HEK293 (cell line): ENCODE results near the gene CRTC3.

Source experiments
- CTCF ChIA-PET: fragments of 350-600 bp; formaldehyde crosslinking; extraction: SDS; loops from one replicate; lab custom pipeline; 2021; ENCODE audit warnings: antibody characterized with exemption; lab: Yijun Ruan, JAX
- POLR2A ChIA-PET: fragments of 300-600 bp; formaldehyde crosslinking; extraction: SDS; loops from one replicate; lab custom pipeline; 2020; ENCODE audit warnings: antibody characterized with exemption, inconsistent platforms; lab: Yijun Ruan, JAX
- H3K27ac ChIP-seq: fragments of 200-500 bp; sonication (Bioruptor generic); 2 replicates; pipeline ENCODE4 v1.5.1; 2014; ENCODE audit warnings: low read depth, low read length, control low read depth, inconsistent platforms; ENCODE audit errors: extremely low read depth
- H3K36me3 ChIP-seq, 2 experiments: fragments of 200-500 bp in 1 of 2; sonication (Bioruptor generic) in 1 of 2; 1 replicate in 1 of 2; 2 replicates in 1 of 2; pipeline ENCODE4 v1.5.1; 2014 to 2017; ENCODE audit warnings: inconsistent platforms in 2 of 2, low read length in 2 of 2; ENCODE audit not compliant: control insufficient read depth in 2 of 2, insufficient read depth in 1 of 2
- H3K4me1 ChIP-seq: fragments of 200-500 bp; sonication (Bioruptor generic); 2 replicates; pipeline ENCODE4 v1.5.1; 2014; ENCODE audit warnings: mild to moderate bottlenecking, low read length, inconsistent platforms; ENCODE audit not compliant: control insufficient read depth, insufficient read depth
- H3K4me3 ChIP-seq: 2 replicates; pipeline ENCODE4 v1.5.1; 2011; ENCODE audit warnings: low read depth, mild to moderate bottlenecking, control low read depth, low read length, moderate library complexity
- H3K9me3 ChIP-seq: fragments of 200-500 bp; sonication (Bioruptor generic); 2 replicates; pipeline ENCODE4 v1.5.1; 2014; ENCODE audit warnings: low read depth, low read length, inconsistent platforms; ENCODE audit not compliant: control insufficient read depth, insufficient read depth
- EGR2 ChIP-seq: fragments of 450-650 bp; formaldehyde crosslinking; IDR thresholded peaks from 2 replicates; pipeline ENCODE4 v1.5.1; 2016; ENCODE audit warnings: low read depth, missing biosample characterization, missing genetic modification characterization
- IKZF3 ChIP-seq: fragments of 450-650 bp; IDR thresholded peaks from 2 replicates; pipeline ENCODE4 v1.5.0; 2018; ENCODE audit warnings: missing biosample characterization, mild to moderate bottlenecking, missing genetic modification characterization, moderate library complexity
- KLF16 ChIP-seq: fragments of 450-650 bp; formaldehyde crosslinking; IDR thresholded peaks from 2 replicates; pipeline ENCODE4 v1.5.1; 2017; ENCODE audit warnings: missing biosample characterization, missing genetic modification characterization
- KLF17 ChIP-seq: fragments of 450-650 bp; formaldehyde crosslinking; IDR thresholded peaks from 2 replicates; pipeline ENCODE4 v1.5.1; 2016; ENCODE audit warnings: missing biosample characterization, missing genetic modification characterization
- KLF8 ChIP-seq: fragments of 450-650 bp; formaldehyde crosslinking; IDR thresholded peaks from 2 replicates; pipeline ENCODE4 v1.5.1; 2016; ENCODE audit warnings: missing biosample characterization, missing genetic modification characterization
- PRDM1 ChIP-seq: fragments of 450-650 bp; formaldehyde crosslinking; IDR thresholded peaks from 2 replicates; pipeline ENCODE4; 2016; ENCODE audit warnings: missing biosample characterization, missing genetic modification characterization
- RBAK ChIP-seq: fragments of 450-650 bp; formaldehyde crosslinking; IDR thresholded peaks from 2 replicates; pipeline ENCODE4 v1.5.1; 2016; ENCODE audit warnings: missing biosample characterization, missing genetic modification characterization
- SP2 ChIP-seq: fragments of 450-650 bp; formaldehyde crosslinking; IDR thresholded peaks from 2 replicates; pipeline ENCODE4 v1.5.1; 2016; ENCODE audit warnings: missing biosample characterization, missing genetic modification characterization
- ZBTB20 ChIP-seq: fragments of 450-650 bp; formaldehyde crosslinking; IDR thresholded peaks from 2 replicates; pipeline ENCODE4 v1.5.1; 2016; ENCODE audit warnings: missing biosample characterization, missing genetic modification characterization
- ZBTB48 ChIP-seq: fragments of 450-650 bp; formaldehyde crosslinking; IDR thresholded peaks from 2 replicates; pipeline ENCODE4 v1.5.1; 2016; ENCODE audit warnings: missing biosample characterization, missing genetic modification characterization
- ZBTB8A ChIP-seq: fragments of 450-650 bp; formaldehyde crosslinking; IDR thresholded peaks from 2 replicates; pipeline ENCODE4 v1.5.1; 2016; ENCODE audit warnings: missing biosample characterization, missing genetic modification characterization
- ZEB2 ChIP-seq: fragments of 450-650 bp; formaldehyde crosslinking; IDR thresholded peaks from 2 replicates; pipeline ENCODE4 v1.5.1; 2016; ENCODE audit warnings: missing biosample characterization, missing genetic modification characterization
- ZFP37 ChIP-seq: fragments of 450-650 bp; formaldehyde crosslinking; IDR thresholded peaks from 2 replicates; pipeline ENCODE4 v1.5.1; 2016; ENCODE audit warnings: missing biosample characterization, missing genetic modification characterization
- ZIC2 ChIP-seq: fragments of 450-650 bp; formaldehyde crosslinking; IDR thresholded peaks from 2 replicates; pipeline ENCODE4 v1.5.1; 2016; ENCODE audit warnings: missing biosample characterization, missing genetic modification characterization
- ZNF10 ChIP-seq: fragments of 450-650 bp; formaldehyde crosslinking; IDR thresholded peaks from 2 replicates; pipeline ENCODE4 v1.5.1; 2017; ENCODE audit warnings: missing biosample characterization, missing genetic modification characterization
- ZNF146 ChIP-seq: fragments of 450-650 bp; formaldehyde crosslinking; IDR thresholded peaks from 2 replicates; pipeline ENCODE4 v1.5.1; 2016; ENCODE audit warnings: missing biosample characterization, missing genetic modification characterization
- ZNF175 ChIP-seq: fragments of 450-650 bp; formaldehyde crosslinking; IDR thresholded peaks from 2 replicates; pipeline ENCODE4 v1.5.1; 2016; ENCODE audit warnings: missing biosample characterization, missing genetic modification characterization
- ZNF2 ChIP-seq: fragments of 450-650 bp; formaldehyde crosslinking; IDR thresholded peaks from 2 replicates; pipeline ENCODE4 v1.5.1; 2016; ENCODE audit warnings: missing biosample characterization, missing genetic modification characterization
- ZNF366 ChIP-seq: fragments of 450-650 bp; formaldehyde crosslinking; conservative IDR thresholded peaks from 2 replicates; pipeline ENCODE4 v1.5.1; 2016; ENCODE audit warnings: missing biosample characterization, missing genetic modification characterization
- ZNF501 ChIP-seq: fragments of 450-650 bp; formaldehyde crosslinking; IDR thresholded peaks from 2 replicates; pipeline ENCODE4 v1.5.1; 2016; ENCODE audit warnings: missing biosample characterization, missing genetic modification characterization
- ZNF560 ChIP-seq: fragments of 450-650 bp; formaldehyde crosslinking; IDR thresholded peaks from 2 replicates; pipeline ENCODE4 v1.5.1; 2017; ENCODE audit warnings: missing biosample characterization, missing genetic modification characterization, borderline replicate concordance
- ZNF571 ChIP-seq: fragments of 450-650 bp; formaldehyde crosslinking; IDR thresholded peaks from 2 replicates; pipeline ENCODE4 v1.5.0; 2017; ENCODE audit warnings: missing biosample characterization, missing genetic modification characterization
- ZNF600 ChIP-seq: fragments of 450-650 bp; formaldehyde crosslinking; IDR thresholded peaks from 2 replicates; pipeline ENCODE4 v1.5.1; 2016; ENCODE audit warnings: missing biosample characterization, missing genetic modification characterization
- ZNF629 ChIP-seq: fragments of 450-650 bp; formaldehyde crosslinking; IDR thresholded peaks from 2 replicates; pipeline ENCODE4 v1.5.1; 2017; ENCODE audit warnings: missing biosample characterization, missing genetic modification characterization
- ZNF76 ChIP-seq: fragments of 450-650 bp; formaldehyde crosslinking; IDR thresholded peaks from 2 replicates; pipeline ENCODE4; 2016; ENCODE audit warnings: low read depth, missing biosample characterization, missing genetic modification characterization, borderline replicate concordance
- ZNF777 ChIP-seq: fragments of 450-650 bp; formaldehyde crosslinking; IDR thresholded peaks from 2 replicates; pipeline ENCODE4 v1.5.1; 2017; ENCODE audit warnings: missing biosample characterization, missing genetic modification characterization, borderline replicate concordance
- ZNF791 ChIP-seq: fragments of 450-650 bp; formaldehyde crosslinking; IDR thresholded peaks from 2 replicates; pipeline ENCODE4 v1.5.1; 2016; ENCODE audit warnings: missing biosample characterization, missing genetic modification characterization
- TF ChIP-seq, protein P1 (sequence below): fragments of 450-650 bp; formaldehyde crosslinking; IDR thresholded peaks from 2 replicates; pipeline ENCODE4 v1.5.1; 2016; ENCODE audit warnings: missing biosample characterization, missing genetic modification characterization
- TF ChIP-seq, protein P2 (sequence below): fragments of 450-650 bp; formaldehyde crosslinking; conservative IDR thresholded peaks from 2 replicates; pipeline ENCODE4 v1.5.1; 2016; ENCODE audit warnings: low read depth, missing biosample characterization, missing genetic modification characterization

Gene CRTC3

GRCh38 chr15:90530250-90531051, 728 bp downstream of the CRTC3 start:
- peaks cover 11% of the 10 kb centered on the region for H3K4me1 ChIP-seq
- peak overlapping the region; percentile 96 for H3K27ac ChIP-seq
- H3K36me3 ChIP-seq = no peaks in the 10 kb centered on the region
- POLR2A ChIA-PET = interaction anchor here (0.5 to 2.5 kb wide), 5 partner anchors 9 to 585 kb away, joined by 3 to 9 read pairs (median 4); partner anchors contain the start of genes IQGAP1 and UNC45A
- peak overlapping the region; percentile 81 for H3K4me3 ChIP-seq
- CTCF ChIA-PET = interaction anchor here (0.5 to 1.9 kb wide), 6 partner anchors 16 to 402 kb away, joined by 3 to 10 read pairs (median 4); partner anchors contain the start of gene HDDC3
- H3K9me3 ChIP-seq = no peaks in the 10 kb centered on the region
- TF ChIP-seq ZNF791 (no peak), ZIC2 (tag by site-specific recombination) (peak; percentile 11), ZNF10 (no peak), ZNF777 (tag by site-specific recombination) (no peak), ZNF629 (tag by site-specific recombination) (0 out of 2 replicates have a peak, but pooled peaks have one; percentile 8), ZBTB48 (no peak), ZNF366 (no peak), IKZF3 (tag by site-specific recombination) (no peak), PRDM1 (tag by site-specific recombination) (no peak), ZNF2 (tag by site-specific recombination) (peak; percentile 79; the same call in 1 of the 2 replicates), KLF16 (tag by site-specific recombination) (peak; percentile 36; the same call in 1 of the 2 replicates), RBAK (tag by site-specific recombination) (no peak), SP2 (tag by site-specific recombination) (peak; percentile 65), ZNF501 (tag by site-specific recombination) (no peak), ZEB2 (tag by site-specific recombination) (peak; percentile 38; the same call in 1 of the 2 replicates), ZNF146 (tag by site-specific recombination) (no peak), ZBTB20 (tag by site-specific recombination) (peak; percentile 93), ZNF175 (no peak), ZNF560 (tag by site-specific recombination) (no peak), ZFP37 (tag by site-specific recombination) (0 out of 2 replicates have a peak, but pooled peaks have one; percentile 61), ZNF76 (tag by site-specific recombination) (peak; percentile 17; the same call in 1 of the 2 replicates), ZNF600 (tag by site-specific recombination) (peak; percentile 75), KLF8 (tag by site-specific recombination) (peak; percentile 44), EGR2 (tag by site-specific recombination) (peak; percentile 68; the same call in 1 of the 2 replicates), KLF17 (0 out of 2 replicates have a peak, but pooled peaks have one; percentile 16), ZBTB8A (peak; percentile 47; the same call in 1 of the 2 replicates), ZNF571 (tag by site-specific recombination) (no peak)
- TF ChIP-seq, protein P1, sequence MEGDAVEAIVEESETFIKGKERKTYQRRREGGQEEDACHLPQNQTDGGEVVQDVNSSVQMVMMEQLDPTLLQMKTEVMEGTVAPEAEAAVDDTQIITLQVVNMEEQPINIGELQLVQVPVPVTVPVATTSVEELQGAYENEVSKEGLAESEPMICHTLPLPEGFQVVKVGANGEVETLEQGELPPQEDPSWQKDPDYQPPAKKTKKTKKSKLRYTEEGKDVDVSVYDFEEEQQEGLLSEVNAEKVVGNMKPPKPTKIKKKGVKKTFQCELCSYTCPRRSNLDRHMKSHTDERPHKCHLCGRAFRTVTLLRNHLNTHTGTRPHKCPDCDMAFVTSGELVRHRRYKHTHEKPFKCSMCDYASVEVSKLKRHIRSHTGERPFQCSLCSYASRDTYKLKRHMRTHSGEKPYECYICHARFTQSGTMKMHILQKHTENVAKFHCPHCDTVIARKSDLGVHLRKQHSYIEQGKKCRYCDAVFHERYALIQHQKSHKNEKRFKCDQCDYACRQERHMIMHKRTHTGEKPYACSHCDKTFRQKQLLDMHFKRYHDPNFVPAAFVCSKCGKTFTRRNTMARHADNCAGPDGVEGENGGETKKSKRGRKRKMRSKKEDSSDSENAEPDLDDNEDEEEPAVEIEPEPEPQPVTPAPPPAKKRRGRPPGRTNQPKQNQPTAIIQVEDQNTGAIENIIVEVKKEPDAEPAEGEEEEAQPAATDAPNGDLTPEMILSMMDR (tag by site-specific recombination) = no peak
- TF ChIP-seq, protein P2, sequence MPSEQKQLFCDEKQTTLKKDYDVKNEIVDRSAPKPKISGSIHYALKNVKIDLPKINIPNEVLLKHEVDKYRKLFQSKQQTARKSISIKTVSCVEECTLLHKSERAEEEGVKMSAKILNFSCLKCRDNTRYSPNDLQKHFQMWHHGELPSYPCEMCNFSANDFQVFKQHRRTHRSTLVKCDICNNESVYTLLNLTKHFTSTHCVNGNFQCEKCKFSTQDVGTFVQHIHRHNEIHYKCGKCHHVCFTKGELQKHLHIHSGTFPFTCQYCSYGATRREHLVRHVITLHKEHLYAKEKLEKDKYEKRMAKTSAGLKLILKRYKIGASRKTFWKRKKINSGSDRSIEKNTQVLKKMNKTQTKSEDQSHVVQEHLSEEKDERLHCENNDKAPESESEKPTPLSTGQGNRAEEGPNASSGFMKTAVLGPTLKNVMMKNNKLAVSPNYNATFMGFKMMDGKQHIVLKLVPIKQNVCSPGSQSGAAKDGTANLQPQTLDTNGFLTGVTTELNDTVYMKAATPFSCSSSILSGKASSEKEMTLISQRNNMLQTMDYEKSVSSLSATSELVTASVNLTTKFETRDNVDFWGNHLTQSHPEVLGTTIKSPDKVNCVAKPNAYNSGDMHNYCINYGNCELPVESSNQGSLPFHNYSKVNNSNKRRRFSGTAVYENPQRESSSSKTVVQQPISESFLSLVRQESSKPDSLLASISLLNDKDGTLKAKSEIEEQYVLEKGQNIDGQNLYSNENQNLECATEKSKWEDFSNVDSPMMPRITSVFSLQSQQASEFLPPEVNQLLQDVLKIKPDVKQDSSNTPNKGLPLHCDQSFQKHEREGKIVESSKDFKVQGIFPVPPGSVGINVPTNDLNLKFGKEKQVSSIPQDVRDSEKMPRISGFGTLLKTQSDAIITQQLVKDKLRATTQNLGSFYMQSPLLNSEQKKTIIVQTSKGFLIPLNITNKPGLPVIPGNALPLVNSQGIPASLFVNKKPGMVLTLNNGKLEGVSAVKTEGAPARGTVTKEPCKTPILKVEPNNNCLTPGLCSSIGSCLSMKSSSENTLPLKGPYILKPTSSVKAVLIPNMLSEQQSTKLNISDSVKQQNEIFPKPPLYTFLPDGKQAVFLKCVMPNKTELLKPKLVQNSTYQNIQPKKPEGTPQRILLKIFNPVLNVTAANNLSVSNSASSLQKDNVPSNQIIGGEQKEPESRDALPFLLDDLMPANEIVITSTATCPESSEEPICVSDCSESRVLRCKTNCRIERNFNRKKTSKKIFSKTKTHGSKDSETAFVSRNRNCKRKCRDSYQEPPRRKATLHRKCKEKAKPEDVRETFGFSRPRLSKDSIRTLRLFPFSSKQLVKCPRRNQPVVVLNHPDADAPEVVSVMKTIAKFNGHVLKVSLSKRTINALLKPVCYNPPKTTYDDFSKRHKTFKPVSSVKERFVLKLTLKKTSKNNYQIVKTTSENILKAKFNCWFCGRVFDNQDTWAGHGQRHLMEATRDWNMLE (tag by site-specific recombination) = no peak
